Lower leg skin (tissue), 3 donors: ENCODE measurements around the gene ARHGDIB.

ENCODE experiments used
- CTCF ChIP-seq, 3 donors: fragments of 450-650 bp; IDR thresholded peaks; one replicate each; pipeline ENCODE4 v1.5.1; 2016; ENCODE audit warnings: antibody characterized with exemption in 3 of 3, mild to moderate bottlenecking in 3 of 3, moderate library complexity in 2 of 3
- POLR2A ChIP-seq, 2 donors: fragments of 450-650 bp; IDR thresholded peaks; one replicate each; pipeline ENCODE4 v1.6.1; 2016 to 2017; ENCODE audit warnings: antibody characterized with exemption in 2 of 2, mild to moderate bottlenecking in 1 of 2, moderate library complexity in 1 of 2

DNA sequence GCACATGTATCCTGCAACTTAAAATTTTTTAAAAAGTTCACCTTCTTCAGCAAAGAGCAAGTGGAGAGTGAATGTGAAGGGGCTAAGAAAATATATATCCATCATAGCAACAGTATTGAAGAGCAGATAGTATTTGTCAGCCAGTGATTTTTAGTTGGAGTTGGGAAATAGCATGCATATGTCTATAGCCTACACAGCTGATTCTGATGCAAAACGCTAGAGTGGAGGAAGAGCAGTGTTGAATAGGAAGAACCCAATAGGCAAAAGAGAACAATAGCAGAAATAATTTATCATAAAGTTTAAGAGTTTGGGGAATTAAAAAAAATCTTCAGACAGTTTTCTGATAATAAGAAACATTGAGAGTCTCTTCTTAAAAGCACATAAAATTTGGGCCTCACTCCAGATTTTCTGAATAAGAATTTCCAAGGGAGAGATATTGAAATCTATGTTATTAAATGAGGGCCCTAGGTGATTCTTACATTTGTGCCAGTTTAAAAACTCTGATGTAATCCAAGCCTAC lies 23.4 kb upstream of the ARHGDIB start:
- TF ChIP-seq CTCF (IDR thresholded peaks at IDR 0.05) (no peak), POLR2A (IDR thresholded peaks at IDR 0.05) (no peak)
